ENCODE results near the gene SLC38A5.
"Not testable (repeated sequence)": the region's sequence is repeated elsewhere in the genome, so short reads cannot be mapped to it uniquely, and the experiment has no call there.

Gene SLC38A5

GRCh38 chrX:48460606-48461005, 9.5 kb downstream of the SLC38A5 start:
- no peak for DNase-seq (ENCODE audit: insufficient read length, low spot score)
- TF ChIP-seq TAF1 (IDR thresholded peaks at IDR 0.05; ENCODE audit: low read depth, low read length) = no peak
- TF ChIP-seq POU2F2 (IDR thresholded peaks at IDR 0.05; ENCODE audit: low read depth, low read length) = no peak
- no peak for TF ChIP-seq POLR2A (IDR thresholded peaks at IDR 0.05; ENCODE audit: low read depth, low read length)
- no peak for TF ChIP-seq SPI1 (IDR thresholded peaks at IDR 0.05; ENCODE audit: low read depth, low read length)
- no peak for TF ChIP-seq PAX5 (IDR thresholded peaks at IDR 0.05; ENCODE audit: insufficient read depth, low read length, severe bottlenecking)
- TF ChIP-seq POLR2AphosphoS5 (IDR thresholded peaks at IDR 0.05; ENCODE audit: low read depth, low read length) = no peak
- FAIRE-seq = no peak

- TF ChIP-seq POLR2A (IDR thresholded peaks at IDR 0.05; ENCODE audit: low read depth, low read length) = no peak
- TF ChIP-seq POLR2AphosphoS5 (IDR thresholded peaks at IDR 0.05; ENCODE audit: low read depth, low read length) = no peak
- no peak for TF ChIP-seq SPI1 (IDR thresholded peaks at IDR 0.05; ENCODE audit: low read depth, low read length)
- no peak for TF ChIP-seq PAX5 (IDR thresholded peaks at IDR 0.05; ENCODE audit: insufficient read depth, low read length, severe bottlenecking)
- no peak for TF ChIP-seq TAF1 (IDR thresholded peaks at IDR 0.05; ENCODE audit: low read depth, low read length)
- no peak for TF ChIP-seq POU2F2 (IDR thresholded peaks at IDR 0.05; ENCODE audit: low read depth, low read length)
- DNase-seq (ENCODE audit: insufficient read length, low spot score) (no peak), FAIRE-seq (no peak)
Observed at GRCh38 chrX:48460031-48460430, 10.0 kb downstream of the SLC38A5 start.

- no peak for FAIRE-seq
- DNase-seq (ENCODE audit: insufficient read length, low spot score) = no peak
- TF ChIP-seq POU2F2 (IDR thresholded peaks at IDR 0.05; ENCODE audit: low read depth, low read length) (no peak), PAX5 (IDR thresholded peaks at IDR 0.05; ENCODE audit: insufficient read depth, low read length, severe bottlenecking) (no peak), POLR2AphosphoS5 (IDR thresholded peaks at IDR 0.05; ENCODE audit: low read depth, low read length) (no peak)
Observed at GRCh38 chrX:48459483-48459882, 10.6 kb downstream of the SLC38A5 start.

GRCh38 chrX:48458711-48459110, 11.3 kb downstream of the SLC38A5 start:
- TF ChIP-seq TAF1 (IDR thresholded peaks at IDR 0.05; ENCODE audit: low read depth, low read length) (no peak), POLR2A (IDR thresholded peaks at IDR 0.05; ENCODE audit: low read depth, low read length) (no peak), POLR2AphosphoS5 (IDR thresholded peaks at IDR 0.05; ENCODE audit: low read depth, low read length) (no peak), SPI1 (IDR thresholded peaks at IDR 0.05; ENCODE audit: low read depth, low read length) (no peak), PAX5 (IDR thresholded peaks at IDR 0.05; ENCODE audit: insufficient read depth, low read length, severe bottlenecking) (no peak), POU2F2 (IDR thresholded peaks at IDR 0.05; ENCODE audit: low read depth, low read length) (no peak)
- no peak for FAIRE-seq

GRCh38 chrX:48456628-48457331, 13.3 kb downstream of the SLC38A5 start:
- FAIRE-seq (peak; percentile 75), DNase-seq (ENCODE audit: insufficient read length, low spot score) (no peak)
- TF ChIP-seq POU2F2 (IDR thresholded peaks at IDR 0.05; ENCODE audit: low read depth, low read length) = no peak
- TF ChIP-seq SPI1 (IDR thresholded peaks at IDR 0.05; ENCODE audit: low read depth, low read length) = no peak
- TF ChIP-seq PAX5 (IDR thresholded peaks at IDR 0.05; ENCODE audit: insufficient read depth, low read length, severe bottlenecking) = no peak
- no peak for TF ChIP-seq POLR2A (IDR thresholded peaks at IDR 0.05; ENCODE audit: low read depth, low read length)
- TF ChIP-seq POLR2AphosphoS5 (IDR thresholded peaks at IDR 0.05; ENCODE audit: low read depth, low read length) = no peak
- no peak for TF ChIP-seq TAF1 (IDR thresholded peaks at IDR 0.05; ENCODE audit: low read depth, low read length)

More at GRCh38 chrX:48458711-48459110, 11.3 kb downstream of the SLC38A5 start:
- DNase-seq (ENCODE audit: insufficient read length, low spot score) = no peak

GRCh38 chrX:48451708-48452107, 18.4 kb downstream of the SLC38A5 start:
- no peak for TF ChIP-seq PAX5 (IDR thresholded peaks at IDR 0.05; ENCODE audit: insufficient read depth, low read length, severe bottlenecking)
- no peak for TF ChIP-seq POU2F2 (IDR thresholded peaks at IDR 0.05; ENCODE audit: low read depth, low read length)
- TF ChIP-seq SPI1 (IDR thresholded peaks at IDR 0.05; ENCODE audit: low read depth, low read length) = no peak
- no peak for TF ChIP-seq POLR2AphosphoS5 (IDR thresholded peaks at IDR 0.05; ENCODE audit: low read depth, low read length)
- no peak for TF ChIP-seq POLR2A (IDR thresholded peaks at IDR 0.05; ENCODE audit: low read depth, low read length)
- TF ChIP-seq TAF1 (IDR thresholded peaks at IDR 0.05; ENCODE audit: low read depth, low read length) = no peak
- DNase-seq (ENCODE audit: insufficient read length, low spot score) = no peak

GRCh38 chrX:48450076-48450475, 20.0 kb downstream of the SLC38A5 start:
- TF ChIP-seq PAX5 (IDR thresholded peaks at IDR 0.05; ENCODE audit: insufficient read depth, low read length, severe bottlenecking) = no peak
- no peak for TF ChIP-seq POLR2AphosphoS5 (IDR thresholded peaks at IDR 0.05; ENCODE audit: low read depth, low read length)
- TF ChIP-seq POU2F2 (IDR thresholded peaks at IDR 0.05; ENCODE audit: low read depth, low read length) = no peak
- TF ChIP-seq SPI1 (IDR thresholded peaks at IDR 0.05; ENCODE audit: low read depth, low read length) = no peak
- no peak for TF ChIP-seq TAF1 (IDR thresholded peaks at IDR 0.05; ENCODE audit: low read depth, low read length)
- TF ChIP-seq POLR2A (IDR thresholded peaks at IDR 0.05; ENCODE audit: low read depth, low read length) = no peak
- no peak for DNase-seq (ENCODE audit: insufficient read length, low spot score)
- no peak for FAIRE-seq

More at GRCh38 chrX:48451708-48452107, 18.4 kb downstream of the SLC38A5 start:
- no peak for FAIRE-seq

GRCh38 chrX:48447201-48447600, 22.9 kb downstream of the SLC38A5 start:
- DNase-seq (ENCODE audit: insufficient read length, low spot score); FAIRE-seq: not testable (repeated sequence)

- FAIRE-seq; DNase-seq (ENCODE audit: insufficient read length, low spot score): not testable (repeated sequence)
Observed at GRCh38 chrX:48433713-48434112, 36.3 kb downstream of the SLC38A5 start.

- DNase-seq (ENCODE audit: insufficient read length, low spot score); FAIRE-seq: not testable (repeated sequence)
Observed at GRCh38 chrX:48430166-48430565, 39.9 kb downstream of the SLC38A5 start.

GRCh38 chrX:48429606-48430005, 40.5 kb downstream of the SLC38A5 start:
- FAIRE-seq; DNase-seq (ENCODE audit: insufficient read length, low spot score): not testable (repeated sequence)

GRCh38 chrX:48427027-48427716, 42.9 kb downstream of the SLC38A5 start:
- FAIRE-seq; DNase-seq (ENCODE audit: insufficient read length, low spot score): not testable (repeated sequence)

GRCh38 chrX:48411860-48412259, 58.2 kb downstream of the SLC38A5 start, which contains the start of gene SSX4B:
Gene SSX4B, minus strand, starts transcription at chrX:48411960. Its CDS starts 588 bp downstream, at chrX:48411372.
- not testable (repeated sequence) for FAIRE-seq; DNase-seq (ENCODE audit: insufficient read length, low spot score)
